Right renal pelvis (tissue), 4 donors: ENCODE measurements around the gene WDPCP. TPM values are rescaled to one million over a fixed set of nuclear protein-coding genes. Genes with fewer than 3 reads are reported as not detected.
"Not testable (repeated sequence)": the region's sequence is repeated elsewhere in the genome, so short reads cannot be mapped to it uniquely, and the experiment has no call there.

Experiments
- DNase-seq, 4 donors: peaks; one replicate each; pipeline ENCODE4 v3.0.0-alpha.2; 2013; ENCODE audit warnings: low read depth in 4 of 4, low spot score in 3 of 4, missing footprints in 1 of 4
- polyA plus RNA-seq, 4 donors: library from polyadenylated mRNA; unstranded; fragments of 120-200 nt; gene quantifications; one replicate each; pipeline ENCODE4 v1.2.1, GENCODE V29; 2013; ENCODE audit not compliant: insufficient read length in 4 of 4

Gene WDPCP
- polyA plus RNA-seq, 4 donors: 11.1 to 14.4 (median 13.1) TPM

GRCh38 chr2:63127594-63127993 lies 460.7 kb downstream of the WDPCP start:
- no peak for DNase-seq

GRCh38 chr2:63124850-63125249 lies 463.4 kb downstream of the WDPCP start:
- DNase-seq: no peak

- no peak for DNase-seq
These were observed 464.1 kb downstream of the WDPCP start for GRCh38 chr2:63124218-63124617.

GRCh38 chr2:63122921-63123320 lies 465.4 kb downstream of the WDPCP start:
- DNase-seq: no peak

- DNase-seq: no peak
These were observed 467.0 kb downstream of the WDPCP start for GRCh38 chr2:63121055-63121834.

GRCh38 chr2:63118821-63119220 lies 469.5 kb downstream of the WDPCP start:
- no peak for DNase-seq

- no peak for DNase-seq
These were observed 483.8 kb downstream of the WDPCP start for GRCh38 chr2:63104482-63104881.

GRCh38 chr2:63101954-63102353 lies 486.3 kb downstream of the WDPCP start:
- DNase-seq: no peak

GRCh38 chr2:63099032-63099431 lies 489.2 kb downstream of the WDPCP start:
- no peak for DNase-seq

- no peak for DNase-seq
These were observed 491.8 kb downstream of the WDPCP start for GRCh38 chr2:63096491-63096890.

GRCh38 chr2:63093502-63093901 lies 494.8 kb downstream of the WDPCP start:
- no peak for DNase-seq

- no peak for DNase-seq
These were observed 495.4 kb downstream of the WDPCP start for GRCh38 chr2:63092857-63093256.

- no peak for DNase-seq
These were observed 495.9 kb downstream of the WDPCP start for GRCh38 chr2:63092401-63092800.

- no peak for DNase-seq
These were observed 501.6 kb downstream of the WDPCP start for GRCh38 chr2:63086687-63087086.

GRCh38 chr2:63081404-63081803 lies 506.9 kb downstream of the WDPCP start:
- DNase-seq: no peak

GRCh38 chr2:63078852-63079606 lies 509.2 kb downstream of the WDPCP start:
- no peak for DNase-seq

GRCh38 chr2:63074399-63074798 lies 513.9 kb downstream of the WDPCP start:
- not testable (repeated sequence) for DNase-seq

GRCh38 chr2:63073994-63074393 lies 514.3 kb downstream of the WDPCP start:
- DNase-seq: no peak

GRCh38 chr2:63071664-63072063 lies 516.6 kb downstream of the WDPCP start:
- DNase-seq: no peak
